Tongue (tissue), 2 donors: Measurements from ENCODE around the gene OR52K1. TPM values are rescaled to one million over a fixed set of nuclear protein-coding genes. Genes with fewer than 3 reads are reported as not detected.
"Not testable (repeated sequence)": the region's sequence is repeated elsewhere in the genome, so short reads cannot be mapped to it uniquely, and the experiment has no call there.

Source experiments
- DNase-seq: peaks from one replicate; pipeline ENCODE4 v3.0.0-alpha.2; 2015
- total RNA-seq: library from RNA; depleted of rRNA; stranded (reverse); fragments of >200 nt; gene quantifications from one replicate; pipeline ENCODE4 v1.2.3, GENCODE V29; 2014

OR52K1 gene
- total RNA-seq: not detected

DNA sequence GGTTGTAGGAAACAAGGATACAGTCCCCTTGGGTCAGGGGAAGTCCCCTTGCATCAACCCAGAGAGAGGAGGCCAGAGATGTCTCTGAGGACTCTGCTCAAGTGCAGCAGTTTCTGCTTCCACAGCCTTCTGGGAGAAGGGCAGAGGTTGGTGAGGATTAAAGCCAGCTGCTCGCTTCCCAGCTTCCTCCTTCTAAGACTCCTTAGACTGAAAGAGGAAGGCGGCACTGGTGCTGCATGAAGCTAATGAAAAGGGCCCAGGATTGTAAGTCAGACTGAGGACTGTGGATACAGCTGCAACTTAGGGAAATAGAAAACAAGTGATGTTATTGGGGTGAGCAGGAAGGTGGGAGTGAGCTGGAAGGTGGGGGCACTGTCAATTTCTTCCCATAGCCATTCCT, at the start of gene OR52K1:
Gene OR52K1, plus strand, starts transcription at position 202 of the 400 bp plus-strand sequence. CDS start 6,255 bp downstream, outside the sequence.
- no peak for DNase-seq

DNA sequence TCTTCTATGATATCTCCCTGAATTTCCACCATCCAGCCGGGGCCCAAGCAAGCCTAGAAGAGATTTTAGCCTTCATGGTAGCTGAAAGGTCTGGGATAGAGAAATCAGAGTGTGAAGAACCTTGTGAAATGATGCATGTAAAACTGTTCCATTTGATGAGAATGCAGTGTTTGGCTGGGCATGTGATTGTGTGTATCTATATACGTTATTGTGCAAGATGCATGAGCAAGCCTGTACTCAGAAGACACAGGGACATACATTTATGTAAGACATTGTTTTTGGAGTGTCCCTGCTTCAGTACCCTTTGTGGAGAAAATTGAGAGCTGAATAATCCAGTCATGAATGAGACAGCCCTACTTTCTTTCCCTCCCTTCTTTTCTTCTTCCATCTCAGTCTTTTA, 48.6 kb upstream of the OR52K1 start:
- DNase-seq: no peak

DNA sequence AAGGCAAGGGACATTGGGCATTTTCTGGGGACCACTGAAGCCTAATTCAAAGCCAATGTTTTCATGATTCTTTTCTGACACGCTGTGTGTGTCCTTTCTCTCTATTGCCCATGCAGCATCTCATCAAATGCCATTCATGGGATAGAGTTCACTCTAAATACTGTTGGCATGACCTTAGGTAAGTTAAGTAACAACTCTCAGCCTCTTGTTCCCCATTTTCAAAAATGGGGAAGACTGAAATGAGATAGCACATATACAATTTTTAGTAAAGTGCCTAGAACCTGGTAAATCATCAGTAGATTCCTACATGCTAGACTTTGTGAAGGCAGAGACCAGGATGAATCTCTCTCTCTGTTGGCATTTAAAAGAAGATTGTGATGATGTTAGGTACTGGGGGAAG, 46.0 kb upstream of the OR52K1 start:
- DNase-seq: no peak

DNA sequence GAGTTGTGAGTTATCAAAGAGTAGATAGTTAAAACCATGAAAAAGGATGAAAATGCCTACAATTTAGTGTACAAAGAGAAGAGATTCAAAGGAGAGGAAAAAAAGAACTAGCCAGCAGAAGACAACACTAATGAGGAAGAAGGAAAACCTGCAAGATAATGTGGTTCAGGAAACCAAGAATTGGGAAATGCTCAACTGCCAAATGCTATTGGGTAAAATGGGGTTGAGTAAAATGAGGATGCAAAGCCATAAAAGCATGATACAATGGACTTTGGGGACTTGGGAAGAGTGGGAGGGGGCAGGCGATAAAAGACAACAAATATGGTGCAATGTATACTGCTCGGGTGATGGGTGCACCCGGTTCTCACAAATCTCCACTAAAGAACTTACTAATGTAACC, 40.9 kb upstream of the OR52K1 start:
- DNase-seq: no peak

DNA sequence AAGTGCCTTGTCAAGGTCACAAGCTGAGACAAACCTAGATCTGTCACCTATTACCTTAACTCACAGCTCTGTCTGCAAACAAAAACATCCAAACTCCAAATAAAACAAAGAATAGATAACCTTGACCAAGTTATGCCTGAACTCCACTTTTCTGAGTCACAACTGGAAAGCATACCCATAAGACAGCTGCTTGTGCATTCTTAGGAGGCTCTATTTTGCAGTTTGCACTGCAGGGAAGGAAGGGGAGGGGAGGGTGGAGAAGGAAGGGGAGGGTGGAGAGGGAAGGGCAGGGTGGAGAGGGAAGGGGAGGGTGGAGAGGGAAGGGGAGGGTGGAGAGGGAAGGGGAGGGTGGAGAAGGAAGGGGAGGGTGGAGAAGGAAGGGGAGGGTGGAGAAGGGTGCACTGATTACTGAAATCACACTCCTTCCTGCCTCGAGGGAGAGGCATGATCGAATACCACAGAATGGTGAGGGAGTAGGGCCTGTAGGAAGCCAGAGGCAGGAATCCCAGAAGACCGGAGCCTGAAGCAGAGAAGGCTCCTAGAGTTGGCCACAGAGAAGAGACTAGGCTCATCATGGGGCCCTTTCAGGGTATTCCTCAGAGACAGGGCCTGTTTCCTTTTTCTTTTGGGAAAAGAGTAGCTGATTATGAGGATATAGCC, 39.1 kb upstream of the OR52K1 start:
- no peak for DNase-seq

DNA sequence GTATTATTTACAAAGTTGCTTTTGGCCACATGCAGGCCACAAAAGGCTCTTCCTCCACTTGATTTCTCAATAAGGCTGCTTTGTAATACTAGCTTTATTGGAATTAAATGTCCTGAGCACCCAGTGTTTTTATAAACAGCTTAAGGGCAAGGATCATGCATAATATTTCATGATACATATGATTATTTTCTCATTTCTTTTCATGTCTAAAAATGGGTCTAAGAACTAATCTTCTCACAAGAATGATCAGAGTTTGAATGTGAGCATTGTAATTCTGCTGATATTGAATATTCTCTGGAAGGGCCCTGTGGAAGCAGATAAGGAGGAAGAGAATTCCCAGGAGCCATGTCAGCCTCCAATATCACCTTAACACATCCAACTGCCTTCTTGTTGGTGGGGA, 33.5 kb upstream of the OR52K1 start, which contains the start of gene OR52K2:
Gene OR52K2, plus strand, starts transcription at position 301 of the 400 bp plus-strand sequence. Its CDS starts 45 bp downstream, at position 346.
- DNase-seq: no peak

DNA sequence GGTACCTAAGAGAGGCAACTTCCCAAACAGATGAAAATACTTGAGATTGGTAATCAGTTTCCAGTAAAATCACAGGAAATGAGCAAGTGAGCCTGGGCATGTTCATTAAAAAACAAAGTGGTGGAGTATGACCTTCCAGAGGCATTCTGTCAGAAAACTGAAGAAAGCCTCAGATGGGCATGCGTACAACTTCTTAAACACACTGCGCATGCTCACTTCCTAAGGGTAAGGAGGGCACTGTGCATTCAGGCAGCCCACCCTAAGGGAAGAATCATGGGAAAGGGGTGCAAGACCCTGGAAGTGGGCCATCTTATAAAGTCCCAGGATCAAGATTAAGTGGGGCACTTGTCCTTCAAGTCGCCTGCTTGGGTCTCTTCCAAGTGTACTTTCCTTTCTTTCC, 29.3 kb upstream of the OR52K1 start:
- DNase-seq: no peak

DNA sequence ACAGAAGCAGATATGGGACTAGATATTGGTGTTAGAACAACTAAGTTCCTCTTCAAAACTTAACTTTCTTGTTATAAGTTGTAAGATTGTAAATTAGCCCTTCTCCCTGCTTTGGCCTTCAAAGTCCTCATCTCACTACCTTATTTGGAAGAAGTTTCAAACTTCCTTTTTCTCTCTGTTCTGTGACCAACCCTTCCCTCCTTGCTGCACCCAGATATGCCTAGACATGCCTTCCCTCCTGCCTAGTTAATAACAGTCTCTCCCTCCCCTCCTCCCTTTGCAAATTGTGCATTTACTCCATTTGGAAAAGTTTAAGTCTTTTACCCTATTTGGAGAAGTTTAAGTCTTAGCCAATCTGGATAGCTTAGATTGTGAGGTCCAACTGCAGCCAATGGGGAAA, 28.4 kb upstream of the OR52K1 start:
- DNase-seq: no peak

DNA sequence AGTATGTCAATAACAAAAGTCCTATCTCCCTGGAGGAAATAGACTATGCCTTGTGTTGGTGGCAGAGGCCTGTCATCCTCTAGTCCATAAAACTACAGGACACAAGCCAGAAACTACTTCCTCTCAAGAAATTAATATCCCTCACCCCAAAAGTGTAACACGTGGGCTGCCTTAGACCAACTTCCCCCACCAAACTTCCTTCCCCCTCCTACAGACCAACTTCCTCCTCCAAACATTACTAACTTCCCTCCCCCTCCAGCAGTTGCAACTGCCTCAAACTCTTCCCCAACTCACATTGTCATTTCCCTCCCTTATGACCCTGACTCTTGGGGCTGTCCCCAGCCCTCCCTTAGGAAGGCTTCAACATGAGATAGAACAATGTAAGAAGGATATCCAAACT, 27.0 kb upstream of the OR52K1 start:
- DNase-seq: peak; percentile 4

DNA sequence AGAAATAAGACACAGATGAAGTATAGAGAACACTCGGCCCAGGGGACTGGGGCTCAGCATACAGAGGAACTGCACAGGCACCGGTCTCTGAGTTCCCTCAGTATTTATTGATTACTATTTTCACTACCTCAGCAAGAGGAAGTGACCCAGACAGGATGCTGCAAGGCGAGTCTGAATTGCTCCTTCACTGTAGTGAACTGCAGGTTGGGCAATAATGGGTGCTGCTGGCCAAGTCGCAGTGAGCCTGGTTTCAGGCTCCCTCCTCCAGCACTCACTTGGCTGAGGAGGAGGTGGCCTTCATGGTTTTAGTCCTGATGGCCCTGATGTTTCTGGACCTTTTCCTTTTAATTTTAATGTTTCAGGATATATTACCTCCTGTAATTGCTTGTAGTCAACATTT, 22.9 kb upstream of the OR52K1 start:
- DNase-seq: no peak

DNA sequence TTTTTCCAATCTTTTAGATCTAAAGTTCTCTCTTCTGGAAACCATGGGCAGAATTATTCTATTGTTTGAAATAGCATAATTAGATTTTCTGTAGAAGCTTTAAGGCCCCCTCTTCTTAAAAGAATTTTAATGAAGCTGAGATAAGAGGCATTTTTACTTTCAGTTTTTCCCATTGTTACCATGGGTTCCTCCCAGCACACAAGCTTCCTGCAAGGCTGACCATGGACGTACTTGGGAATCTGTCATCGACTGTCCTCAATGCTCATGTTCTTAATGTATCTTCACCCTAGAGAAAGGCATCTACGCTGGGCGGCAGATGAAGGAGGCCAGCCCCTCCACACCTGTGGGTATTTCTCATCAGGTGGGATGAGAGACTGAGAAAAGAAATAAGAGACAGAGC, 22.3 kb upstream of the OR52K1 start:
- no peak for DNase-seq

DNA sequence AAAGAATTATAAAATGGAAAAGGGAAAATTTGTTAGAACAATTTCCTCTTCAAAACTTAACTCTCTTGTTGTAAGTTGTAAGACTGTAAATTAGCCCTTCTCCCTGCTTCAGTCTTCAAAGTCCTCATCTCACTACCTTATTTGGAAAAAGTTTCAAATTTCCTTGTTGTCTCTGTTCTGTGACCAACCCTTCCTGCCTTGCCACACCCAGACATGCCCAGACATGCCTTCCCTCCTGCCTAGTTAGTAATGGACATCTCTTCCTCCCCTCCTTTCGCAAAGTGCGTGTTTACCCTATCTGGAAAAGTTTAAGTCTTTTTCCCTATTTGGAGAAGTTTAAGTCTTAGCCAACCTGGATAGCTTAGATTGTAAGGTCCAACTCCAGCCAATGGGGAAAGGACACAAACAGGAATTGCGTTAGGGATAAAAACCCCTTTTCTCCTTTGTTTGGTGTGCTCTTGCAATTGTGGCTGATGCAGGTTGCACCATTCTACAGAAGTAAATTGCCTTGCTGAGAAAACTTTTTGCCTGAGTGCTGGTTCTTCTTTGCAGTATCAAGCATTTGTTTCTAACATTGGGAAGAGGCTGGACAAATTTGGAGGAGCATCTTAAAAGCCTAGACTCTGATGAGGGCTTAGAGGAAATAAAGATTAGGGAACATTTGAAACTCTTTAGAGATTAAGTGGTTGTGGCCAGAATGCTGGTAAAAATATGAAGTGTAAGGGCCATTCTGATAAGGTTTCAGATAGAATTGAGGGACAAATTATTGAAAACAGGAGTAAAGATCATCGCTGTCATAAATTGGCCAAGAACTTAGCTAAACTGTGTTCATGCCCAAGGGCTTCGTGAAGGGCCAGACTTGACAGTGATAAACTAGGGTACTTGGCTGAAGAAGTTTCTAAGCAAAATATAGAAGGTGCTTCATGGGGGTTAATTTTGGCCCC, 18.0 kb upstream of the OR52K1 start:
- DNase-seq: no peak

DNA sequence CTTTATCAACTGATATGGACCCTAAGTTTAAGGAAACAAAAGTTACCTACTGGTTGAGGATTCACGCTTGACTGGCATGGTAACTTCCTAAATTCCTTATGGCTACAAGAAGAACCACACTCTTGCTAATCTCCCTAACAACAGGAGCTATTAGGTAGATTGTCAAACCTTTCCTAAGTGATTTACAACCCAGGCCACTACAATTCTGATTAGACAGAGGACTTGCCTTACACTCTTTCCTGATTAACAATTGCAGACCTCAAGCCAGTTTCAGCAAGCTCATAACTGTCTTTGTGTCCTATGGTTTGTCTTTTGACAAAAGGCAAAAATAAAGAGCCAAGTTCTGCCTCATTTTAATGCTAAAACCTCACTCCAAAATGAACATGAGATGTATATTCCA, 17.0 kb upstream of the OR52K1 start:
- no peak for DNase-seq

DNA sequence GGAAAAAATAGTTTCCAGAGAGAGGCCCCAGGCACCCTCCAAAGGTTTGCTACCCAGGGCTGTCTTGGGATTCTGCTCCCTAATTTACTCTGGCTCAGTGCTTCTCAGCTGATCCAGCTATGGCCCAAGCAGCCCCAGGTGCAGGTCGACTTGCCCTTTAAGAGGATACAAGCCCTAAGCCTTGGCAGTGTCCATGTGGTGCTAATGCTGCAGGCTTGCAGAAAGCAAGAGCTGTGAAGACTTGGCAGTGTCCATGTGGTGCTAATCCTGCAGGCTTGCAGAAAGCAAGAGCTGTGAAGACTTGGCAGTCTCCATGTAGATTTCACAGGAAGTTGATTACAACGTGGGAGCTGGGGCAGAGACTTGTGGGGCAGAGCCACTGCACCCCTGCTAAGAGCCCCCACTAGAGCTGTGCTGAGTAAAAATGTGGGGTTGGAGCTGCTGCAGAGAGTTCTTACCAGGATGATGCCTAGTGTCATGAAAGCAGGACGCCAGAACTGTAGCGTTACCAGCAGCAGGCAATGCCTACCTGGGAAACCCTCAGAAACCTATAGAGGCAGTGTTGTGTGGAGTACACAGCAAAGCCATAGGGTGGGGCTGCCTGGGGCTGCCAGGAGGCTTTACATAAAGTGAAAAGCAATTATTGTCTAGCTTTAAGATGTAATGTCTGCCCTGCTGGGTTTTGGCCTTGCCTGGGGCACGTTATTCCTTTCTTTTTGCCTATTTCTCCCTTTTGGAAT, 16.1 kb upstream of the OR52K1 start:
- DNase-seq: peak; percentile 3

DNA sequence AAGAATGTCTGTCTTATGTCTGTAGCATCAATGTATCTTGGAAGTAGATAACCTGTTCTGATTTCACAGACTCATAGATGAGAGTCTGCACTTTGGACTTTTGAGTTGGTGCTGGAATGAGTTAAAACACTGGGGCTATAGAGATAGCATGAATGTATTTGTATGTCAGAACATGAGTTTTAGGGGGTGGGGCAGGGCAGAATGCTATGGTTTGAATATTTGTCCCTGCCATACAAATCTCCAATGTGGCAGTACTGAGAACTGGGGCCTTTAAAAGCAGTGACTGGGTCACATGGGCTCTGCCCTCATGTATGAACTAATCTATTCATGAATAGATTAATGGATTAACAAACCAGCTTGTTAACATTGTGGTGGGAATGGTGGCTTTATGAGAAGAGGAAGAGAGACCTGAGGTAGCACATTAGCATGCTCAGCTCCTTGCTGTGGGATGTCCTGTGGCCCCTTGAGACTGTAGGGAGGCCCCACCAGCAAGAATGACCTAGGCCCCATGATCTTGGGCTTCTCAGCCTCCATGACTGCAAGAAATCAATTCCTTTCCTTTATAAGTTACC, 15.5 kb upstream of the OR52K1 start:
- DNase-seq: no peak

DNA sequence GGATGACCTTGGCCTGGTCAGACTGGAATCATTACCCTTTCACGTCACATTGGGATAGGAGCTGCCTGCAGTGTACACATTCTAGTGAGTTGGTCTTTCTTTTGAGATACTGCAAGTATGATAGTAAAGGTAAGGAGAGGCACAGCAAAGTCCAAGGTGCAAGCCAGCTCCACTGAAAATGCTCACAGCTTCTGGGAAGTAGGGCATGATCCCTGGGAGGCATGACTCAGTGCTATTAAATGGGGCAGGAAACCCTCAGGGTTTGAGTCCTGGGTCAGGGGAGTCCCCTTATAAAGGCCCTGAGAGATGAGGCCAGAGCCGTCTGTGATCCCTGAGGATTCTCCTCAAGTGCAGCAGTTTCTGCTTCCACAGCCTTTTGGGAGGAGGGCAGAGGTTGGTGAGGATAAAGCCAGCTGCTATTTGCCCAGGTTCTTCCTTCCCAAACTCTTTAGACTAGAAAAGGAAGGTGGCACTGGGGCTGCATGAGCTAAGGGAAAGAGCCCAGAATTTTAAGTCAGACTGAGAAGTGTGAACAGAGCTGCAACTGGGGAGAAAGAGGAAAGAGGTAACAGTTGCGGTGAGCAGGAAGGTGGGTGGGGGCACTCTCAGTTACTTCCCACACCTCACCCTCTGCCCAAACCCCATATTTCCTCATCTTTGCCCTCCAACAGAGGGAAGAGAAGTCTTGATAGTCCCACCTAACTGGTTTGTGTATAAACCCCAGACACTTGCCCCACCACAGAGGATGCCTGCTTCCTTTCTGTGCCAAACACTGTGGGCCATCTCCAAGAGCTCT, 14.4 kb upstream of the OR52K1 start:
- DNase-seq: no peak

DNA sequence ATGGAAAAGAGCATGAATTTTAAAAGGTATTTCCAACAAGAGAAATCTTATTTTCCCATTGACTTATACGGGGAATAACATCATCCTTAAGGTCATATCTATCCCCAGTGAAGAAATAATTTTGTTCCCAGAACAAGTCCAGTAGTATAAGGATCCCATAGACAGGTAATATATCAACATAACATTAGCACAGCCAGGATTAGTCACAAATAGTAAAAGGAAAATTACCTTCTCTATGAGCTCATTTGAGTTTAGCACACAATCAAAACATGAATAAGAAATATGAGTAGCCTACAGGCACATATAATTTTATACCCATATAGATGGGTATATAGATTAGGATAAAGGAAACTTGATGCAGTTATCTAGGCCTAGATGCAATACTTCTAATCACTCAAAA, 2.8 kb upstream of the OR52K1 start:
- no peak for DNase-seq

DNA sequence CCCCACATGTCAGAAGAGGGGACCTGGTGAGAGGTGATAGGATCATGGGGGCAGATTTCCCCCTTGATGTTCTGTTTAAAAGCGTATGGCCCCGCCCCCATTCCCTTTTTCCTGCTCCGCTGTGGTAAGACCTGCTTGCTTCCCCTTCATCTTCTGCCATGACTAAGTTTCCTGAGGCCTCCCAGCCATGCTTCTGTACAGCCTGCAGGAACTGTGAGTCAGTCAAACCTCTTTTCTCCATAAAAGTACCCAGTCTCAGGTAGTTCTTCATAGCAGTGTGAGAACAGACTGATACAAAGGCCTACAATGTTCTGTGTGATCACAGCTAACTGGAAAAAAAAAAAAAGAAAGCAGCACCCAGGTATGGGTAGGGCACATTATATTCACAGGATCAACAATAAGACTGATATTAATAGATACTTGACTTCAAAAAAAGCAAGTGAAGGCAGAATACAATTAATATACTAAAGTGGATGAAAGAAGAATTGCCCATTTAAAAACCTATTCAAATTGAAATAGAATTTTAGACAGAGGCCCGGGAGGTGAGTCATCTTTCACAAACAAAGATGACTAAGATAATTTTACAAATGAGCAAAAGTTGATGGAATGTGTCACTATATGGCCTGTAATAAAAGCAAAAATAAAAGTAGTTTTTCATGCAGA, 1.7 kb upstream of the OR52K1 start:
- DNase-seq: no peak

DNA sequence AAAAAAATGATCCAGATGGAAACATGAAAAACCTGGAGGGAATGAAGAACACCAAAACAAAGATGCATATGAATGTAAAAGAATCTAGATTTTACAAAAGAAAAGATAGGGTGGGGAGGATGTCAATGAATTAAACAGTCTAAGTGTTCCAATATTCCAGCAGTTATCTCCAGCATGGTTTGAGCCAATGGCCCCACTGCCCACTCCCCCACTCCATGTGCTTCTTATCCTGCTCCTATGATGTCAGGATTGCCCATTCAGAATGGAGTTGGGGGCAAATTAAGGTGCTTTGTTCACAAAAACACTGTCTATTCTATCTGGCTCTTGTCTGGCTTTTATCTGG, 1.2 kb upstream of the OR52K1 start:
- DNase-seq: no peak

DNA sequence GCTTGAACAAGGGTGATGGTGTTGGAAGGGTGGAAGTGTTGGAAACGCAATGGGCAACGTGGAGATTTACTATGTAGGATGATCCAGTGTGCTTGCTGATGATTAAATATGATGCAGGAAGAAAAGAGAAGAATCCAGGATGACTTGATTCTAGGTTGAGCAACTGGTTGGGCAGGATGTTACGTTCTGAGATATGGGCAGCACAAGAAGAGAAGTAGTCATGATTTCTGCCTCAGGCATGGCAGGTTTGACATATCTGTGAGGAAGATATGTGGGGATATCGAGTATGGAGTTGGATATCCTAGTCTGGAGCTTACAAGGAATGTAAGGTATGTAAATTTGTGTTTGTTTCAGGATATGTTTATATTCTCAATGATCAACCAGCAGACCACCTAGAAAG, 1.9 kb downstream of the OR52K1 start:
- no peak for DNase-seq

DNA sequence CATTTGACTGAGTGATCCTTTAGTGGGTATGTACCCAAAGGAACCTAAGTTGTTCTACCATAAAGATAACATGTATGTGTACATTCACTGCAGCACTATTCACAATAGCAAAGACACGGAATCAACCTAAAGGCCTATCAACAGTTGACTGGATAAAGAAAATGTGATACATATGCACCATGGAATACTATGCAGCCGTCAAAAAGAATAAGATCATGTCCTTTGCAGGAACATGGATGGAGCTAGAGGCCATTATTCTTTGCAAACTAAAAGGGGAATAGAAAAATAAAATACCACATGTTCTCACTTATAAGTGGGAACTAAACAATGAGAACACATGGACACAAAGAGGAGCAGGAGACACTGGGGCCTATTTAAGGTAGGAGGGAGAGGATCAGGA, 9.0 kb downstream of the OR52K1 start:
- not testable (repeated sequence) for DNase-seq
